ENCODE results near the gene UBE2C.
"Not testable (repeated sequence)": the region's sequence is repeated elsewhere in the genome, so short reads cannot be mapped to it uniquely, and the experiment has no call there.

Gene UBE2C

DNA sequence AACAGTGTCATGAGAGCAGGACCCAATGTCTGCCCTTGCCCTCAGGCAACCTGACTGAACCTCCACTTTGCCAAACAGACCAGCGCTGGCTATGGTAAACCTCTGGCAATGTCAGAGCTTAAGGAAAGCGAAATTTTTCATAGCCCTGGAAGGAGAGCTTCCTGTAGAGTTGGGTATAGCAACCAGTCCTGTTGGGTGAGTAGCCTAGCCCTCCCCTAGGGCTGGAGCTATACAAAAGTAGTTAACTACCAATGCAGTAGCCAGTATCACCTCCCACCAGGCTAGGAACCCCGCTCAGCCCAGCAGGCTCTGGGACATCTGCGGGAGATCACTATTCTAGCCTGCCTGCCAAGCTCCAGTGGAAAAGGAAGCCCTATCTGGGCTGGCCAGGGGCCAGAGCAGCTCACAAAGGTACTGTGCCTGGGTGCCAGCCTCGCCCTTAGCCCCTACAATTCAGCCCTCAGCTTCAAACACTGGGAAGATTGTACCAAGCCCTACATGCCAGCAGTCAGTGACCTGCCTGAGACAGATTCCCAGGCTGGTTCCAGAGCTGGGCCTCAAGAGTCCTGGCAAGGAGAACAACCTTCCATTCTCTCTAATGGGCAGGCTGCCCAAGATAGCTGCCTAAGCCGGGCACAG lies 28.7 kb upstream of the UBE2C start:
- TF ChIP-seq, protein P1, sequence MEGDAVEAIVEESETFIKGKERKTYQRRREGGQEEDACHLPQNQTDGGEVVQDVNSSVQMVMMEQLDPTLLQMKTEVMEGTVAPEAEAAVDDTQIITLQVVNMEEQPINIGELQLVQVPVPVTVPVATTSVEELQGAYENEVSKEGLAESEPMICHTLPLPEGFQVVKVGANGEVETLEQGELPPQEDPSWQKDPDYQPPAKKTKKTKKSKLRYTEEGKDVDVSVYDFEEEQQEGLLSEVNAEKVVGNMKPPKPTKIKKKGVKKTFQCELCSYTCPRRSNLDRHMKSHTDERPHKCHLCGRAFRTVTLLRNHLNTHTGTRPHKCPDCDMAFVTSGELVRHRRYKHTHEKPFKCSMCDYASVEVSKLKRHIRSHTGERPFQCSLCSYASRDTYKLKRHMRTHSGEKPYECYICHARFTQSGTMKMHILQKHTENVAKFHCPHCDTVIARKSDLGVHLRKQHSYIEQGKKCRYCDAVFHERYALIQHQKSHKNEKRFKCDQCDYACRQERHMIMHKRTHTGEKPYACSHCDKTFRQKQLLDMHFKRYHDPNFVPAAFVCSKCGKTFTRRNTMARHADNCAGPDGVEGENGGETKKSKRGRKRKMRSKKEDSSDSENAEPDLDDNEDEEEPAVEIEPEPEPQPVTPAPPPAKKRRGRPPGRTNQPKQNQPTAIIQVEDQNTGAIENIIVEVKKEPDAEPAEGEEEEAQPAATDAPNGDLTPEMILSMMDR (conservative IDR thresholded peaks at IDR 0.05): no peak
- TF ChIP-seq ZFX (IDR thresholded peaks at IDR 0.05): no peak

DNA sequence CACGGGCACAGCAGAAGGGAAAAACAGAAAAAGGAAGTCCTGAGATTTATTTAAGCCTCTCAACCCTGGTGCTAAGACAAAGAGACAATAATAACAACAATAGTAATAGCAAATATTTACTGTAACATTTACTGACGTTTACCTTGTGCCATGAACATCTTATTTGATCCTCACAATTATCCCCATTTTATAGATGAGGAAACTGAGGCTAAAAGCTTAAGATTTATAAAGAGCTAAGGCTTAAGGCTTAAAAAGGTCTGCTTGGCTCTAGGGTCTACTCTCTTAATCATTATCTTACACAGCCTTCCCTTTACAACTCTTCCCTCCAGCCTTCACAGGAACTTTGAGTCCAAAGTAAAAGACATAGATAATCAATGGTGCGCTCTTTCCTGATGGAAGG lies 24.1 kb upstream of the UBE2C start:
- TF ChIP-seq, protein P1 (conservative IDR thresholded peaks at IDR 0.05): no peak
- no peak for TF ChIP-seq ZFX (IDR thresholded peaks at IDR 0.05)
- no peak overlapping the region for H3K27ac ChIP-seq

More for the DNA sequence above, 28.7 kb upstream of the UBE2C start:
- H3K27ac ChIP-seq: no peak overlapping the region

DNA sequence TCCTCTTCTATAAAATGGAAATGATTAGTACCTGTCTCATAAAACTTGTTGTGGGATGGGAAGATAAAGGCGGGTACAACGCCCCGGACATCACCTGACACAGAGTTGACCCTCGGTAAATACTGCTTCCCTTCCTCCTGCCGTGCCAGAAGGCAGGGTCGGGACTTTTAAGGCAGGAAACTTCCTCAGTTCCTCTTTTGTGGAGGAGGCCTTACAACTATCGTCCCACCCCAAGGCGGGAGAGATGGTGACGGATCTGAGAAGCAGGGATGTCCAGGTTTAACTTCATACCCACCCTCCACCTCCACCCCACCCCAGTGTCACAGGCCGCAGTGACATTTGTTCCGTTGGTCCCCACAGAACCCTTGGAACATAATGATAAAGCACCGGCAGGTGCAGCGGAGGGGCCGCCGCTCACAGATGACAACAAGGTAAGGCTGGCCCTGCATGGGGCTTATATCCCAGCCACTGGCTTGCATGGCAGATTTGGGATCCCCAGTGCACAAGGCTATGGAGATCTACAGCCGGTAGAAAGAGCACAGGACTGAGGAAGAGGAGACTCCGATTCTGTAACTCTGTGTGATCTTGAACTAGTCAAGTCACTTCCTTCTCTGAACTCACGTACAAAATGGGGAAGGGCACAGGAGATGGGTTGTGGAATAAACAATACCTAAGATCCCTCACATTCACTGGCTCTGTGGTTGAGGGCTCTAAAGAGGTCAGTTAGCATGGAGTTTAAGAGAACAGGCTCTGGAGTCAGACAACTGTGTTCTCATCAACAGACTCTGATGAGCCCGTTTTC lies 19.9 kb upstream of the UBE2C start:
- TF ChIP-seq, protein P1 (conservative IDR thresholded peaks at IDR 0.05): no peak
- TF ChIP-seq ZFX (IDR thresholded peaks at IDR 0.05): no peak
- H3K27ac ChIP-seq: peak overlapping the region; percentile 93

DNA sequence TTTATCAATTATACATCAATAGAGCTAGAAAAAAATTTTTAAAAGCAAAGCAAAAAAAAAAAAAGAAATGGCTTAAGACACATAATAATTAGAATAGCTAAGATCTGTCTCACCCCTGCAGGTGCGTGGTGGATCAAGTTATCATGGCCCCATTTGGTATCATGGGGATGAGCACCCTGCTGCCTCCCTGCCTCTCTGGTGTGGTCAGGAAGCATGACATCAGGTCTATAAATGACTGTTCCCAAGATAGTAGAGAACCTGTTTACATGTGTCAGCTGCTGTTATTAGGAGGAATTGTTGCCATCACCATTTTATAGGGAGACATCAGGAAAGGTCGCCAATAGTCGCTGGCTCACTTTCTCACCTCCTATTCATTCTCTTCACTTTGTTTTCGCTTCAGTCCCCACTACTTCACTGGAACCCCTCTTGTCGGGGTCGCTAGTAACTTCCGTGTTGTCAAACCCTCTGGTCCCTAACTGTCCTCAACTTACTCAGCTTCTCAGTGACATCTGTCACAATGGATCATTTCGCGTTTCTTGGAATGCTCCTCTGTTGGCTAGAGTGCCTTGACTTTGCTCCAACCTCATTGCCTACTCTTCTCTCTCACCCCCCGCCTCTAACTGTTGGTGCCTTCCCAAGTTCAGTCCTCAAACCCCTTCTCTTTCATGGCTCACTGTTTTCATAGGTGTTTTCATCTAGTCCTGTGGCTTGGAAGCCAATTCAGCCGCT lies 15.9 kb upstream of the UBE2C start:
- no peak for TF ChIP-seq ZFX (IDR thresholded peaks at IDR 0.05)
- TF ChIP-seq, protein P1 (conservative IDR thresholded peaks at IDR 0.05): no peak

DNA sequence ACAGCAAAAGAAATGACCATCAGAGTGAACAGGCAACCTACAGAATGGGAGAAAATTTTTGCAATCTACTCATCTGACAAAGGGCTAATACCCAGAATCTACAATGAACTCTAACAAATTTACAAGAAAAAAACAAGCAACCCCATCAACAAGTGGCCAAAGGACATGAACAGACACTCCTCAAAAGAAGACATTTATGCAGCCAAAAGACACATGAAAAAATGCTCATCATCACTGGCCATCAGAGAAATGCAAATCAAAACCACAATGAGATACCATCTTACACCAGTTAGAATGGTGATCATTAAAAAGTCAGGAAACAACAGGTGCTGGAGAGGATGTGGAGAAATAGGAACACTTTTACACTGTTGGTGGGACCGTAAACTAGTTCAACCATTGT lies 14.9 kb upstream of the UBE2C start:
- not testable (repeated sequence) for H3K27ac ChIP-seq

More for the DNA sequence above, 15.9 kb upstream of the UBE2C start:
- H3K27ac ChIP-seq: no peak overlapping the region

DNA sequence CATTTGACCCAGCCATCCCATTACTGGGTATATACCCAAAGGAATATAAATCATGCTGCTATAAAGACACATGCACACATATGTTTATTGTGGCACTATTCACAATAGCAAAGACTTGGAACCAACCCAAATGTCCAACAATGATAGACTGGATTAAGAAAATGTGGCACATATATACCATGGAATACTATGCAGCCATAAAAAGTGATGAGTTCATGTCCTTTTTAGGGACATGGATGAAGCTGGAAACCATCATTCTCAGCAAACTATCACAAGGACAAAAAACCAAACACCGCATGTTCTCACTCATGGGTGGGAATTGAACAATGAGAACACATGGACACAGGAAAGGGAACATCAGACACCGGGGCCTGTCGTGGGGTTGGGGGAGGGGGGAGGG lies 14.5 kb upstream of the UBE2C start:
- H3K27ac ChIP-seq: not testable (repeated sequence)

DNA sequence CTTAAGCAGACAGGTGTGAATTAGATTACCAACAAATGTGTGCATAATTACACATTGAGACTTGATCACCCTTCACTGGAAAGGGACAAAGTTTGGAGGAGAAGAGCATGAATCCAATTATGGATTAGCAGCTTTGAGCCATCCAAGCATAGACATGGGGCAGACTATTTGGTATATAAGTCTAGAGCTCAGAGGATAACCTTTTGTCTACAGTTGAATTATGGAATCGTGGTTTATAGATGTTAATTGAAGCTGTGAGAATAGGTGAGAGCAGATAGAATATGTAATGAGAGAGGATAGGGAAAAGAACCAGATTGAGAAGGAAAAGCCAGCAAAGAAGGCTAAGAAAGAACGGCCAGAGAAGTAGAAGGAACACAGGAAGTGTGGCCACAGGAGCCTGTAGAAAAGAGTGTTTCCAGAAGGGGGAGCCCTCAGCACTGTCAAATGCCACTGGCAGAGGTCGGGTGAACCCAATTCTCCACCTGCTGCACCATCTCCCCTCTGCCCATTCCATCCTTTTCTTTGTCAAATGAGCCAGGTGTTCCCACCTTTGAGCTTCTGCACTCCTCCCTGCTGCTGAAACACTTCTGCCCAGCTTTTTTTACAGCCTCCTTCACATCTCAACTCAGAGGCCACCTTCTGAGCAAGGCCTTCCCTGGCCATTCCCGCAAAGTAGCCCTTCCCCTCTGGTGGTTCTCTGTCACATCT lies 13.4 kb upstream of the UBE2C start:
- TF ChIP-seq, protein P1 (conservative IDR thresholded peaks at IDR 0.05): peak; percentile 83
- no peak for TF ChIP-seq ZFX (IDR thresholded peaks at IDR 0.05)
- H3K27ac ChIP-seq: no peak overlapping the region

DNA sequence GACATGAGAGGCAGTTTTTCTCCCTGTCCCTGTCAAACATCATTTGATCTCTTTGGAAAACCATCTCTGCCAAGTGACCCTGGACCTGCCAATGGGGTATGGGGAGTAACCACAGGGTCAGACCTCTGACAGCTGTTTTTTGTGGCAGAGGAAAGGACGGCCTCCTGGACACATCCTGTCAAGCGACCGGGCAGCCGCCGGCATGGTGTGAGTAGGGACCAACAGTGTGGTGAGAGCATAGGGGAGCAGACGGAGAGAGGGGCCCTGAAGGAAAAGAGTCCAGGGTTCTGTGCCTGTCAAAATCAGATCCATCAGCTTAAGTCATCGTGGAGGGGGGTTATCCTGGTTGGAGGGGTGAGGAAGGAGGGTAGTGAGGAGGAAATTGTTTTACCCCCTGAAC lies 10.6 kb upstream of the UBE2C start:
- H3K27ac ChIP-seq: no peak overlapping the region
- no peak for TF ChIP-seq ZFX (IDR thresholded peaks at IDR 0.05)
- TF ChIP-seq, protein P1 (conservative IDR thresholded peaks at IDR 0.05): no peak
